MM.1S (cell line): ENCODE measurements around the gene DPEP2NB.

Experiments used
- CTCF ChIP-seq: fragments of 300-600 bp; sonication (generic); IDR thresholded peaks from 2 replicates; pipeline ENCODE4 v1.5.1; 2016; ENCODE audit warnings: antibody characterized with exemption, low read length, mixed read lengths
- EZH2 ChIP-seq: fragments of 300-600 bp; sonication (generic); optimal IDR thresholded peaks from 2 replicates; pipeline ENCODE3; 2017; ENCODE audit warnings: low read depth, mild to moderate bottlenecking, antibody characterized with exemption, low read length, mixed read lengths
- EZH2phosphoT487 ChIP-seq: fragments of 300-600 bp; sonication (generic); IDR thresholded peaks from 2 replicates; pipeline ENCODE4 v1.6.1; 2018; ENCODE audit warnings: antibody characterized with exemption, low read length

- TF ChIP-seq CTCF: no peak
- no peak for TF ChIP-seq EZH2
- no peak for TF ChIP-seq EZH2phosphoT487
Observed at GRCh38 chr16:68041783-68042182, 26.1 kb upstream of the DPEP2NB start.
